ENCODE results near the gene ARHGAP26.

DNA sequence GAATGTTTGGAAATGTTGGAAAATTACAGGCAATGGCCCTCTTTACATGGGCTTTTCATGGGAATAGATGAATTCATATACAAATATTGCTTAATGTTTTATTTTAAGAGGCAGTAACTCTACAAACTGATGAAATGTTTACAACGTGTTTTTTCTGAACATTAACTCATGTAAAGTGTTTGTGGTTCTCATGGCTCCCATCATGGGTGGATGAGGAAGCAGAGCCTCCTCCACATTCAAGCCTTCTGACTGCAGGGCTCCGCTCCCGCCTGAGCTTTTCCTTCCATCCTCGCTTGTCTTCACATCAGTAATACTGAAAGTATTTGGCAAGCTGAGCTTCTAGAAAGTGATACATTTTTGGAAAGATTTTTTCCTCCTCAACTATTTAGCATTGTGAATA lies 204.2 kb downstream of the ARHGAP26 start:
- TF ChIP-seq CTCF (IDR thresholded peaks at IDR 0.05) (no peak), TCF7L2 (IDR thresholded peaks at IDR 0.05; ENCODE audit: low read depth, low read length) (no peak), REST (IDR thresholded peaks at IDR 0.05; ENCODE audit: insufficient read depth in 1 of 2, low read depth in 2 of 2, low read length in 1 of 2) (no peak), SIN3A (IDR thresholded peaks at IDR 0.05; ENCODE audit: borderline replicate concordance, insufficient read depth, low read depth, low read length) (no peak), POLR2AphosphoS5 (IDR thresholded peaks at IDR 0.05; ENCODE audit: low read depth, low read length) (no peak)
